AG08396 (cell line): ENCODE data around the gene IGLL1.

Source experiments
- DNase-seq: peaks from one replicate; pipeline ENCODE4 v3.0.0; 2012; ENCODE audit warnings: low spot score, mixed read lengths

Gene IGLL1

DNA sequence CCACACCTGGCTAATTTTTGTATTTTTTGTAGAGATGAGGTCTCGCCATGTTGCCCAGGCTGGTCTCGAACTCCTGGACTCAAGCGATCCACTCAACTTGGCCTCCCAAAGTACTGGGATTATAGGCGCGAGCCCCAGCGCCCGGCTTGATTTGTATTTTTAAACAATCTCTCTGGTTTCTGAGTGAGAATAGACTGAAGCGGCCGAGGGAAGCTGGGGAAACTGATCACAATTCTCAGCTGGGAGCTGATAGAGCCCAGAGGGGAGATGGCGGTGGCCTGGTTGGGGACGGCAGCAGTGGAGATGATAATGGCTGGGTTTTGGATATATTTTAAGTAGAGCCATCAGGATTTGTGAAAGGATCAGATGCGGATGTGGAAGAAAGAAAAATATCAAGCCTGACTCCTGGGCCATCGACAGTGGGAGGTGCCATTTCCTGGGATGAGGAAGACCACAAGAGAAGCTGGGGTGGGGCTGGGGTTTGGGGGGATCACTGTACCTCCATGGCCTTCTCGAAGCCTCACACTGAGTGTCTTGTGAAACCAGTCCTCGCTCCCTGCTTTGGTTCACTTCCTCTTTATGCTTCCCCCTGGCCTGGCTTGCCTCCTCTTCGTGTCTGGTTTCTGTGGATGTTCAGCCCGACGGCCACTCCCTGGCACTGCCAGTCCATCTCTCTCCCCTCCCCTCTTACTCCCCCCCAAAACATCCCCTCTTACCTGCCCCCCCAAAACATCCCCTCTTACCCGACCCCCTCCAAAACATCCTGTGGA is 51.9 kb downstream of the IGLL1 start:
- DNase-seq: no peak

DNA sequence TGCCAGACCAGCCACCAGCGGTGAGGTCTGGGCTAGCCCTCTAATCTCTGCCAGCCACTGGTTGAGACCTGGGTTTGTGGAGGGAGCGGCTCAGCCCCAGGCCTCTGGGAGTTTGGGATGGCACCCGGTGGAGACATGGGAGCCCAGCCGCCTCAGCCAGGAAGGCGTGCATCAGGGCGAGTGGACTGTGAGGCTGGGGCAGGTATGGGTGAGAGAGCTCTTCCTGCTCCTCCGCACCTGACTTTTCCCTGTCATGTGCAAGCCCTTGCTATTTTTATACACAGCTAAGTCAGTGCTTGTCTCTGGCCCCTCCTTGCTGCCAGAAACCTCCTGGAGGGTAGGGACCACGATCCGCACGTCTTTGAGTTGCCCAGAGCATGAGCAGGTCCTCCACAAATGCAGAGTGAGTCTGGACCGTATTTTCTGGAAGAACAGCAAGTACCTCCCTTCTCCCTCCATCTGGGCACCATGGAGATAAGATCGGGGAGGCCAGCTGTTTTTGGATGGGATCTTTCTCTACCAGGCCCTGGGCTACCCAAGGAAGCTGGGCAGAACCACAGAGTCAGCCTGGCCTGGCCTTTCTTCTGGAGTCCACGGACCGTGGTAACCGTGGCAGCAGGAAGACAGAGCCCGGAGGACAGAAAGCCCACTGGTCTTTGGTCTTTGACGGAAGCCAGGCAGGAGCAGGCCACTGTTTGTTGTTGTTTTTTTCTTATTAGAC is 53.3 kb downstream of the IGLL1 start:
- DNase-seq: no peak

DNA sequence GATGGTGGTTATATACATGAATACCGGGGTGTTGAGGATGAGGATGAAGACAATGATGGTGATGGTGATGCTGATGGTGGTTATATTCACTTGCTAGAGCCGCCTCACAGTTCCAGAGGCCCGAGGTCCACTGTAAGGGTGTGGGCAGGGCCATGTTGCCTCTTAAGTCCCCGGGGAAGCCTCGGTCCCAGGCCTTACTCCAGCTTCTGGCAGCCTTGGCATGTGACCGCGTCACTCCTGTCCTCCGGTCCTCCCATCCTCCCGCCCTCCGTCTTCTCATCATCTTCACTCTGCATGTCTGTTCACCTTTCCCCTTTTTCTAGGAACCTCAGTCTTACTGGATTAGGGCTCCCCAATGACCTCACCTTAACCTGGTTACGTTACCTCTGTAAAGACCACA is 54.6 kb downstream of the IGLL1 start:
- no peak for DNase-seq

DNA sequence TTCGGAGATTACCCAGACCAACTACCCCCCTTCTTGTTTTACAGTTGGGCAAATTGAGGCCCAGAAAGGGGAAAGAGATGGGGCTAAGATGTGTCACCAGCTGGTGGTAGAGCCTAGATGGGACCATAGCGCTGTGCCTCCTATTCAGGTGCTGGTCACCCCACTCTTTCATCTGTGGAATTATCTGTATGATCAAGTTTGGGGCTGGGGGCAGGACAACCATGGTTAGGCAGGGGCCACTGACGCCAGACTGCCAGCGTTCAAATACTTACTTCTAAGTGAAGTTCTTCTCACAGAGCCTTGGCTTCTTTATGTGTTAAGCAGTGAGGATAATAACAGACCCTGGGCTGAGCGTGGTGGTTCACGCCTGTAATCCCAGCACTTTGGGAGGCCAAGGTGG is 55.9 kb downstream of the IGLL1 start:
- no peak for DNase-seq

DNA sequence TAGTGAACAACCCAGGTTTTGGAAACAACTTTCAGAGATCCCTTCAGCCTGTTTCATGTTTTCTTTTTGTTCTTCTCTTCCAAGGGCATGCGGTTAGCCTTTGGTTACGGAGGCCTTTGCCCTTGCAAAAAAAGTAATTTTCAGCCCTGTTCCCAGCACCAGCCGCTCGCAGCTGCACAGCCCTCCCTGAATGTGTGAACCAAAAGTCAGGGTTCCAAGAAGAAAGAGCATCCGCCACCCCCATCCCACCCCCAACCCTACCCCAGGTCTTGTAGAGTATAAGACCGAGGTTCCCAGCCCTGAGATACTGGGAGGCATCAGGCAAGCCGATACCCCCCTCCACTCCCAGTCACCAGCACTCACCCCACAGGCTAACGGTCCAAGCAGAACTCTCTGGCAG is 56.4 kb downstream of the IGLL1 start:
- no peak for DNase-seq
